ENCODE data around the gene CUBN. TPM values are rescaled to one million over a fixed set of nuclear protein-coding genes. Genes with fewer than 3 reads are reported as not detected.

The CUBN gene
- total RNA-seq, 1 donor from 2014 or later, result 1.3 TPM

DNA sequence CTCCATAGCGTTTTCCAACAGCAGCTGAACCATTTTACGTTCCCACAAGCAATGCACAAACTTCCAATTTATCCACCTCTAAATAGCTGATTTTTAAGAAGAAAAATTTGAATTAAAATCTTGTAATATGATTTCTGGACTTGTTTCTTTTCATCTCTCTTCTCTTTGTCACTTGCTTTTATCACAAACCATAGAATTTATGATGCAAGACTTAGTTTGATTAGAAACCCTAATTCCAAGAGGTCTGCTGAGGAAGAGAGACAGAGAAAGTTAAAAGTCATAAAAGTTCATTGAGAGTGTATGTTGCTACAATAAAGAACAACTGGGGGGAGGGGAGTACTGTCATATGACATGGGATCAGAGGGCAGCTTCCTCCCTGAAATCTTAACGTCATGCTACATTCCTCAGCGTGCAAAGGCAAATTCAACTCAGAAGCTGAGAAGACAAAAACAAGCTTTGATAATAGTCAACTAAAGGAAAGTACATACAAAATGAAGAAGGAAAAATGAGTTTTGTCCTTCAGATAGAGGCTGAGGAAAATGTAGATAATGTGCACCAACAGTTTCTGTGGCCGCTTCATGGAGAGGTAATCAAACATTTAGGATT is 18.4 kb upstream of the CUBN start:
- Histone ChIP-seq H3K27ac (no peak overlapping the region), H3K36me3 (no peaks in the 10 kb centered on the region), H3K27me3 (no peaks in the 10 kb centered on the region), H3K9me3 (no peaks in the 10 kb centered on the region), H3K4me1 (no peaks in the 10 kb centered on the region), H3K4me3 (no peak overlapping the region)
- no peak for DNase-seq
- ATAC-seq, result peak; percentile 32
- TF ChIP-seq, protein P1, sequence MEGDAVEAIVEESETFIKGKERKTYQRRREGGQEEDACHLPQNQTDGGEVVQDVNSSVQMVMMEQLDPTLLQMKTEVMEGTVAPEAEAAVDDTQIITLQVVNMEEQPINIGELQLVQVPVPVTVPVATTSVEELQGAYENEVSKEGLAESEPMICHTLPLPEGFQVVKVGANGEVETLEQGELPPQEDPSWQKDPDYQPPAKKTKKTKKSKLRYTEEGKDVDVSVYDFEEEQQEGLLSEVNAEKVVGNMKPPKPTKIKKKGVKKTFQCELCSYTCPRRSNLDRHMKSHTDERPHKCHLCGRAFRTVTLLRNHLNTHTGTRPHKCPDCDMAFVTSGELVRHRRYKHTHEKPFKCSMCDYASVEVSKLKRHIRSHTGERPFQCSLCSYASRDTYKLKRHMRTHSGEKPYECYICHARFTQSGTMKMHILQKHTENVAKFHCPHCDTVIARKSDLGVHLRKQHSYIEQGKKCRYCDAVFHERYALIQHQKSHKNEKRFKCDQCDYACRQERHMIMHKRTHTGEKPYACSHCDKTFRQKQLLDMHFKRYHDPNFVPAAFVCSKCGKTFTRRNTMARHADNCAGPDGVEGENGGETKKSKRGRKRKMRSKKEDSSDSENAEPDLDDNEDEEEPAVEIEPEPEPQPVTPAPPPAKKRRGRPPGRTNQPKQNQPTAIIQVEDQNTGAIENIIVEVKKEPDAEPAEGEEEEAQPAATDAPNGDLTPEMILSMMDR (IDR thresholded peaks at IDR 0.05), result no peak
- intact Hi-C loops (cut with DNase I), result no loop called here

DNA sequence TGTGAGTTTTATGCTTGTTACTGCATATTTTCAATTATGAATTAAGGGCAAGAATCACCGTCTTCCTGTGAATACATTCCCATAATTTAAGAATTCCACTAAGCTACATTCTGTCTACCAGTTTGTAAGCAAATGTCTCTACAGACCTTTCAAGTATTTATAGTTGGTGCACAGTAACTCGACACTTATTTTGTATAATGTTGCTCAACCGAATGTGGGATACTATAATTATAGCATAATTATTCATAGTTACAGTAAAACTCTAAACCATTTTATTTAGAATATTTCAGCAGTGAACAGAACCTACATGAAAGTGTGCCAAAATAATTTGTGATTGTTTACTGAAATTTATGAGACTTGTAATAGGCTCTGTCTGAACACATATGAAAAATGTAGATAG is 17.3 kb upstream of the CUBN start:
- Histone ChIP-seq H3K4me3 (no peak overlapping the region), H3K27ac (no peak overlapping the region), H3K36me3 (no peaks in the 10 kb centered on the region), H3K27me3 (no peaks in the 10 kb centered on the region), H3K9me3 (no peaks in the 10 kb centered on the region), H3K4me1 (no peaks in the 10 kb centered on the region)
- intact Hi-C loops (cut with DNase I), result no loop called here
- no peak for ATAC-seq
- TF ChIP-seq, protein P1 (IDR thresholded peaks at IDR 0.05), result no peak
- no peak for DNase-seq

DNA sequence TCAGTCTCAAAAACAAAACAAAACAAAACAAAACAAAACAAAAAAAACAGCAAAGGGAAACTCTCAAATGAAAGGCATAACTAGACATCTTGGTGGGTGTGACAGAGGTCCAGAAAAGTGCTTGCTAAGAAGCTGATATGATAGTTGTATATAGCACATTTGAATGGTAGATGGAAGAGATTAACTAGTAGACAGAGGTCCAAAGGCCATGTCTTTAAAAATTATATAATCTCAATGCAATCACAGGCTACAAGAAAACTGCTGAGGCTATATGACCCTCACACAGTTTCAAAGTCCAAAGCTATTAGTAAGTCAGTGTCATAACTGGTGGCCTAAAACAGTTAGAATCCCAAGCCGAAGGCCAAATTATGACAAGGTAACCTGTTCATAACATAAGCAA is 15.6 kb upstream of the CUBN start:
- TF ChIP-seq, protein P1 (IDR thresholded peaks at IDR 0.05), result no peak
- Histone ChIP-seq H3K4me1 (no peaks in the 10 kb centered on the region), H3K27me3 (no peaks in the 10 kb centered on the region), H3K4me3 (no peak overlapping the region), H3K36me3 (no peaks in the 10 kb centered on the region), H3K27ac (no peak overlapping the region), H3K9me3 (no peaks in the 10 kb centered on the region)
- DNase-seq (no peak), ATAC-seq (no peak)
- intact Hi-C loops (cut with DNase I), result no loop called here

DNA sequence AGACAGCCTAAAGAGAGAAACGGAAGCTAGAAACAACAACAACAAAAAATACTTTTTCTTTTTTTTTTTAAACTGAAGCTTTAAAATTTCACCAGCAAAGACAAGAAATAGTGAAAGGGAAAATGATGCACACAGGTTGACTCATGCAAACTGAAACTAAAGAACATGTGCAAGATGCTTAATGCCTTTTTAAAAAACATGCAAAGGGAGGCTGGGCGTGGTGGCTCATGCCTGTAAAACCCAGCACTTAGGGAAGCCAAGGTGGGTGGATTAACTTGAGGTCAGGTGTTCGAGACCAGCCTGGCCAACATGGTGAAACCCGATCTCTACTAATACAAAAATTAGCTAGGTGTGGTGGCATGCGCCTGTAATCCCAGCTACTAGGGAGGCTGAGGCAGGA is 15.1 kb upstream of the CUBN start:
- Histone ChIP-seq H3K27me3 (no peaks in the 10 kb centered on the region), H3K9me3 (no peaks in the 10 kb centered on the region), H3K4me3 (no peak overlapping the region), H3K27ac (no peak overlapping the region), H3K36me3 (no peaks in the 10 kb centered on the region), H3K4me1 (no peaks in the 10 kb centered on the region)
- no peak for ATAC-seq
- no peak for DNase-seq
- TF ChIP-seq, protein P1 (IDR thresholded peaks at IDR 0.05), result no peak
- intact Hi-C loops (cut with DNase I), result no loop called here

DNA sequence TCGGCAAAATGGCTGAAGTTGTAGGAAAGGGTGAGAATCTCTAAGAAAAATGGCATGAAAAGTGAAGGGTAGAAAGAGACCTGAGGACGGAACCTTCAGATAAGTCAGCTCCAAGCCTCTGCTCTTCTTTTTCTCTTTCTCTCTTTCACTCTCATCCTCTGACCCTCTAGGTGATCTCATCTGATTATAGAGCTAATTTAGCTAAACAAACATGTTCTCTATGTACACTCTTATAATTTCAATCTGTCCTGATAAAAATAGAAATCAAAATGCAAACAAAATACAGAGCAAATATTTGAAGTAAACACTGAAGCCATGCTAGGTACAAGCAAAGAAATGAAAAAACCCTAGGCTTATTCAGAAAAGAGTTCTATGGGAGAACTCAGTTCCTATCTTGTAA is 14.4 kb upstream of the CUBN start:
- no peaks in the 10 kb centered on the region for H3K36me3 ChIP-seq
- no peaks in the 10 kb centered on the region for H3K9me3 ChIP-seq
- no peak overlapping the region for H3K4me3 ChIP-seq
- intact Hi-C loops (cut with DNase I), result no loop called here
- H3K27me3 ChIP-seq, result no peaks in the 10 kb centered on the region
- no peaks in the 10 kb centered on the region for H3K4me1 ChIP-seq
- DNase-seq (no peak), ATAC-seq (no peak)
- no peak overlapping the region for H3K27ac ChIP-seq
- TF ChIP-seq, protein P1 (IDR thresholded peaks at IDR 0.05), result no peak

Data from upper lobe of right lung (tissue), 1 donor.